Caco-2 (cell line): ENCODE measurements around the gene PARD3. TPM values are rescaled to one million over a fixed set of nuclear protein-coding genes. Genes with fewer than 3 reads are reported as not detected.

Experiments
- BruUV-seq: library from RNA; stranded (reverse); fragments of 400-500 nt; replicated peaks from 2 replicates; lab custom pipeline; 2021; lab: Mats Ljungman, UMichigan
- CTCF ChIA-PET: fragments of 300-600 bp; sonication (Branson Sonifier 250); formaldehyde crosslinking; loops from one replicate; lab custom pipeline; 2022; ENCODE audit warnings: antibody characterized with exemption; lab: Charles Lee
- POLR2A ChIA-PET: fragments of 300-600 bp; sonication (Branson Sonifier 250); formaldehyde crosslinking; loops from one replicate; lab custom pipeline; 2022; ENCODE audit warnings: antibody characterized with exemption; lab: Charles Lee
- DNase-seq, 2 experiments: peaks; one replicate each; pipeline versions ENCODE4 v3.0.0 to v3.0.0-alpha.2; 2020 to 2022
- H3K27me3 ChIP-seq: replicated peaks from 2 replicates; pipeline ENCODE4 v1.6.0; 2011; ENCODE audit warnings: low read length; ENCODE audit not compliant: control insufficient read depth, insufficient read depth
- H3K36me3 ChIP-seq: 2 replicates; pipeline ENCODE4 v1.5.1; 2011; ENCODE audit warnings: low read length; ENCODE audit not compliant: control insufficient read depth, insufficient read depth
- H3K4me1 ChIP-seq: fragments of 250-450 bp; sonication (Bioruptor Pico); 2 replicates; pipeline ENCODE4 v1.5.1; 2020; ENCODE audit warnings: mild to moderate bottlenecking
- H3K4me3 ChIP-seq: 2 replicates; pipeline ENCODE4 v1.5.1; 2011; ENCODE audit warnings: low read depth, mild to moderate bottlenecking, control low read depth, low read length
- H3K9me3 ChIP-seq: fragments of 250-450 bp; sonication (Bioruptor Pico); 2 replicates; pipeline ENCODE4 v1.5.1; 2020; ENCODE audit warnings: mild to moderate bottlenecking, moderate library complexity
- H3K27ac Mint-ChIP-seq: one replicate; pipeline ENCODE4 v1.8.0; 2022; ENCODE audit warnings: mixed read lengths; ENCODE audit not compliant: unreplicated experiment
- H3K27me3 Mint-ChIP-seq: one replicate; pipeline ENCODE4 v1.8.0; 2022; ENCODE audit warnings: mixed read lengths; ENCODE audit not compliant: insufficient read depth, unreplicated experiment
- H3K36me3 Mint-ChIP-seq: one replicate; pipeline ENCODE4 v1.8.0; 2022; ENCODE audit warnings: mild to moderate bottlenecking, mixed read lengths; ENCODE audit not compliant: insufficient read depth, unreplicated experiment
- H3K4me1 Mint-ChIP-seq: one replicate; pipeline ENCODE4 v1.8.0; 2022; ENCODE audit warnings: low read depth, mixed read lengths; ENCODE audit not compliant: unreplicated experiment
- H3K4me3 Mint-ChIP-seq: one replicate; pipeline ENCODE4 v1.8.0; 2022; ENCODE audit warnings: mild to moderate bottlenecking, moderate library complexity, mixed read lengths; ENCODE audit not compliant: unreplicated experiment
- H3K9me3 Mint-ChIP-seq: one replicate; pipeline ENCODE4 v1.8.0; 2022; ENCODE audit warnings: mixed read lengths; ENCODE audit not compliant: unreplicated experiment
- intact Hi-C: fragments of 100-400 bp; cut with micrococcal nuclease; formaldehyde crosslinking; loops from one replicate; pipeline ENCODE4 v1.10.0; 2022; ENCODE audit not compliant: unreplicated experiment
- total RNA-seq: library from RNA; stranded (reverse); gene quantifications from 2 replicates; pipeline ENCODE4 v1.2.3, GENCODE V29; 2022
- TF ChIP-seq, protein P1 (sequence below), 2 experiments: fragments of 200-600 bp in 1 of 2; IDR thresholded peaks; 1 replicate in 1 of 2; 2 replicates in 1 of 2; pipeline versions ENCODE4 v1.5.1 to v1.8.0; 2011 to 2022; ENCODE audit warnings: antibody characterized with exemption in 1 of 2, control low read depth in 1 of 2, inconsistent platforms in 1 of 2, low read depth in 1 of 2, low read length in 1 of 2, mild to moderate bottlenecking in 1 of 2, moderate library complexity in 1 of 2; ENCODE audit not compliant: insufficient read depth in 1 of 2, severe bottlenecking in 1 of 2, unreplicated experiment in 1 of 2

PARD3 gene
- total RNA-seq, 1 experiment from 2014 or later: 80.7 TPM

DNA sequence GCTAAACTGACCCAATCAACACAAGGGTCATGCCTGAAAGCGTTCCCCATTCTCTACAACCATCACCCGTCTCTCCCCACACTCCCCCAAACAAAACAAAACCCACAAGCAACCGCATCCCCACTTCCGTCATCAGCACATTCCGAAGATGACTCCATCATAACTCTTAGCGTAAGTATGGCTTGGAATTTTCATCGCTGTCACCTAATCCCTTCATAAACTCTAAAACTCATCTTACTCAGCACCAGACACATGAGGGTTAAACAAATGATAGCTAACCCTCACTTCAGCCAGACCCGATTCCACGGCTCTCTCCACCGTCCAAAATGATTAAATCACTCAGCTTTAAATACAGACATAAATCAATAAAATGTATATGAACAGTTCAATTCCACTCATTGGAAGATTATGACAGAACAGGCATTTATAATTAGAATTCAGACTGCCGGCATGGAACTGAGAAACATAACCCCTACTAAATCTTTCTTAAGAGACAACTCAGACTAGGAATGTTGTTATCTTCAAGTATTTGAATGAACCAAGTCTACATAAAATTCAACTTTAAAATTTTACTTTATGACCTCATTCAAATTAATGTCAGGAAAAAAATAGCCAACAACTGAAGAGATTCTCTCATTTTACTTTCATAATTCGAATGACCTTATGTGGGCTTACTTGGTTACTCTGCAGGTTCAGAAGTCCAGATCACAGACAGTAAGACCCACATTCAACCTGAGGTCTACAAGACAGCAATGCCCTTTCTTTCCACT is 215.9 kb downstream of the PARD3 start:
- Mint-ChIP-seq H3K27me3 (no peaks in the 10 kb centered on the region), H3K9me3 (no peaks in the 10 kb centered on the region), H3K4me3 (no peak overlapping the region), H3K4me1 (peaks cover 11% of the 10 kb centered on the region), H3K27ac (peak overlapping the region; percentile 13), H3K36me3 (peaks cover 5% of the 10 kb centered on the region)
- no peak for DNase-seq
- H3K4me1 ChIP-seq: no peaks in the 10 kb centered on the region
- H3K9me3 ChIP-seq: no peaks in the 10 kb centered on the region
- intact Hi-C loops: no loop called here
- TF ChIP-seq, protein P1, sequence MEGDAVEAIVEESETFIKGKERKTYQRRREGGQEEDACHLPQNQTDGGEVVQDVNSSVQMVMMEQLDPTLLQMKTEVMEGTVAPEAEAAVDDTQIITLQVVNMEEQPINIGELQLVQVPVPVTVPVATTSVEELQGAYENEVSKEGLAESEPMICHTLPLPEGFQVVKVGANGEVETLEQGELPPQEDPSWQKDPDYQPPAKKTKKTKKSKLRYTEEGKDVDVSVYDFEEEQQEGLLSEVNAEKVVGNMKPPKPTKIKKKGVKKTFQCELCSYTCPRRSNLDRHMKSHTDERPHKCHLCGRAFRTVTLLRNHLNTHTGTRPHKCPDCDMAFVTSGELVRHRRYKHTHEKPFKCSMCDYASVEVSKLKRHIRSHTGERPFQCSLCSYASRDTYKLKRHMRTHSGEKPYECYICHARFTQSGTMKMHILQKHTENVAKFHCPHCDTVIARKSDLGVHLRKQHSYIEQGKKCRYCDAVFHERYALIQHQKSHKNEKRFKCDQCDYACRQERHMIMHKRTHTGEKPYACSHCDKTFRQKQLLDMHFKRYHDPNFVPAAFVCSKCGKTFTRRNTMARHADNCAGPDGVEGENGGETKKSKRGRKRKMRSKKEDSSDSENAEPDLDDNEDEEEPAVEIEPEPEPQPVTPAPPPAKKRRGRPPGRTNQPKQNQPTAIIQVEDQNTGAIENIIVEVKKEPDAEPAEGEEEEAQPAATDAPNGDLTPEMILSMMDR (IDR thresholded peaks at IDR 0.05; ENCODE audit: insufficient read depth in 1 of 2, low read depth in 1 of 2, low read length in 1 of 2, severe bottlenecking in 1 of 2, unreplicated experiment in 1 of 2): no peak
- ChIA-PET POLR2A (no interaction called here), CTCF (no interaction called here)
- BruUV-seq: no TSS peak
- no peak overlapping the region for H3K4me3 ChIP-seq
- H3K36me3 ChIP-seq: no peaks in the 10 kb centered on the region
- H3K27me3 ChIP-seq: no peaks in the 10 kb centered on the region

DNA sequence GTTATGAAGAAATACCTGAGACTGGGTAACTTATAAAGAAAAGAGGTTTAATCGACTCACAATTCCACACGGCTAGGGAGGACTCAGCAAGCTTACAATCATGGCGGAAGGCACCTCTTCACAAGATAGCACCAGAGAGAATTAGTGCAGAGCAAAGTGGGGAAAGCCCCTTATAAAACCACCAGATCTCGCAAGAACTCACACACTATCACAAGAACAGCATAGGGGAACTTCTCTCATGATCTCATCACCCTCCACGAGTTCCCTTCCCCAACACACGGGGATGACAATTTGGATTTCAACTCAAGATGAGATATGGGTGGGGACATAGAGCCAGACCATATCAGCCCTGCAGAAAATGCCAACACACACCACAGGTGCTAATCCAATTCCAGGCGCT is 218.7 kb downstream of the PARD3 start:
- TF ChIP-seq, protein P1 (IDR thresholded peaks at IDR 0.05; ENCODE audit: insufficient read depth in 1 of 2, low read depth in 1 of 2, low read length in 1 of 2, severe bottlenecking in 1 of 2, unreplicated experiment in 1 of 2): no peak
- no peak overlapping the region for H3K4me3 Mint-ChIP-seq
- Histone ChIP-seq H3K36me3 (no peaks in the 10 kb centered on the region), H3K27me3 (no peaks in the 10 kb centered on the region), H3K4me3 (no peak overlapping the region), H3K4me1 (no peaks in the 10 kb centered on the region), H3K9me3 (no peaks in the 10 kb centered on the region)
- H3K4me1 Mint-ChIP-seq: peaks cover 6% of the 10 kb centered on the region
- DNase-seq: no peak
- BruUV-seq: no TSS peak
- H3K27me3 Mint-ChIP-seq: no peaks in the 10 kb centered on the region
- no peak overlapping the region for H3K27ac Mint-ChIP-seq
- CTCF ChIA-PET: no interaction called here
- POLR2A ChIA-PET: no interaction called here
- H3K9me3 Mint-ChIP-seq: no peaks in the 10 kb centered on the region
- intact Hi-C loops: no loop called here
- H3K36me3 Mint-ChIP-seq: no peaks in the 10 kb centered on the region

- H3K9me3 Mint-ChIP-seq: no peaks in the 10 kb centered on the region
- H3K27ac Mint-ChIP-seq: no peak overlapping the region
- CTCF ChIA-PET: no interaction called here
- no peaks in the 10 kb centered on the region for H3K27me3 Mint-ChIP-seq
- H3K36me3 ChIP-seq: no peaks in the 10 kb centered on the region
- H3K4me1 ChIP-seq: no peaks in the 10 kb centered on the region
- no peaks in the 10 kb centered on the region for H3K27me3 ChIP-seq
- BruUV-seq: no TSS peak
- no peak overlapping the region for H3K4me3 Mint-ChIP-seq
- peaks cover 2% of the 10 kb centered on the region for H3K4me1 Mint-ChIP-seq
- DNase-seq: no peak
- intact Hi-C loops: no loop called here
- H3K9me3 ChIP-seq: no peaks in the 10 kb centered on the region
- no peak overlapping the region for H3K4me3 ChIP-seq
- POLR2A ChIA-PET: no interaction called here
- TF ChIP-seq, protein P1 (IDR thresholded peaks at IDR 0.05; ENCODE audit: insufficient read depth in 1 of 2, low read depth in 1 of 2, low read length in 1 of 2, severe bottlenecking in 1 of 2, unreplicated experiment in 1 of 2): no peak
- H3K36me3 Mint-ChIP-seq: peaks cover 4% of the 10 kb centered on the region
Observed at GRCh38 chr10:34593930-34594329, 221.2 kb downstream of the PARD3 start.
